Trophoblast cell (in vitro differentiated cells and primary cell): ENCODE data around the gene ZNF407.

Experiments
- DNase-seq, 2 donors: peaks; one replicate each; pipeline ENCODE4 v3.0.0-alpha.2; 2016
- H2AFZ ChIP-seq: 2 replicates; pipeline ENCODE4 v1.6.1; 2013; ENCODE audit warnings: low read length, moderate library complexity, mild to moderate bottlenecking; ENCODE audit not compliant: insufficient read depth, poor library complexity
- H2AK5ac ChIP-seq: 2 replicates; pipeline ENCODE4 v1.6.1; 2013; ENCODE audit warnings: mild to moderate bottlenecking, low read length
- H2BK120ac ChIP-seq: 2 replicates; pipeline ENCODE4 v1.6.1; 2013; ENCODE audit warnings: low read length, mild to moderate bottlenecking, moderate library complexity; ENCODE audit not compliant: insufficient read depth, poor library complexity
- H2BK12ac ChIP-seq: 2 replicates; pipeline ENCODE4 v1.6.1; 2013; ENCODE audit warnings: mild to moderate bottlenecking, low read length, moderate library complexity
- H2BK5ac ChIP-seq: 2 replicates; pipeline ENCODE4 v1.6.1; 2013; ENCODE audit warnings: low read length, low read depth, moderate library complexity, mild to moderate bottlenecking; ENCODE audit not compliant: poor library complexity
- H3K14ac ChIP-seq: 2 replicates; pipeline ENCODE4 v1.6.1; 2013; ENCODE audit warnings: mild to moderate bottlenecking, low read length
- H3K18ac ChIP-seq: 2 replicates; pipeline ENCODE4 v1.6.1; 2013; ENCODE audit warnings: mild to moderate bottlenecking, low read length
- H3K23ac ChIP-seq: 2 replicates; pipeline ENCODE4 v1.6.1; 2013; ENCODE audit warnings: low read length
- H3K27ac ChIP-seq: 2 replicates; pipeline ENCODE4 v1.5.1; 2013; ENCODE audit warnings: low read depth, mild to moderate bottlenecking, inconsistent platforms, low read length, moderate library complexity
- H3K27me3 ChIP-seq: 2 replicates; pipeline ENCODE4 v1.6.1; 2013; ENCODE audit warnings: inconsistent platforms, mild to moderate bottlenecking, low read length, moderate library complexity; ENCODE audit not compliant: insufficient read depth
- H3K36me3 ChIP-seq, 2 experiments: 1 replicate in 1 of 2; 2 replicates in 1 of 2; pipeline ENCODE4 v1.6.1; 2013; ENCODE audit warnings: low read length in 2 of 2, mild to moderate bottlenecking in 2 of 2, moderate library complexity in 1 of 2; ENCODE audit not compliant: insufficient read depth in 2 of 2, control insufficient read depth in 1 of 2
- H3K4ac ChIP-seq: 2 replicates; pipeline ENCODE4 v1.6.1; 2013; ENCODE audit warnings: low read depth, mild to moderate bottlenecking, low read length, moderate library complexity
- H3K4me1 ChIP-seq, 2 experiments: 1 replicate in 1 of 2; 2 replicates in 1 of 2; pipeline ENCODE4 v1.6.1; 2013; ENCODE audit warnings: low read length in 2 of 2, mild to moderate bottlenecking in 2 of 2, moderate library complexity in 1 of 2; ENCODE audit not compliant: insufficient read depth in 2 of 2, control insufficient read depth in 1 of 2
- H3K4me2 ChIP-seq: 2 replicates; pipeline ENCODE4 v1.6.1; 2013; ENCODE audit warnings: inconsistent platforms, mild to moderate bottlenecking, low read length, moderate library complexity
- H3K4me3 ChIP-seq: 2 replicates; pipeline ENCODE4 v1.5.1; 2013; ENCODE audit warnings: mild to moderate bottlenecking, low read depth, low read length, inconsistent platforms
- H3K79me1 ChIP-seq: one replicate; pipeline ENCODE4 v1.6.1; 2013; ENCODE audit warnings: low read length
- H3K79me2 ChIP-seq: 2 replicates; pipeline ENCODE4 v1.6.1; 2013; ENCODE audit warnings: low read length, mild to moderate bottlenecking; ENCODE audit not compliant: control insufficient read depth, insufficient read depth, poor library complexity
- H3K9ac ChIP-seq: 2 replicates; pipeline ENCODE4 v1.6.1; 2013; ENCODE audit warnings: mild to moderate bottlenecking, low read length
- H3K9me3 ChIP-seq: 2 replicates; pipeline ENCODE4 v1.6.1; 2013; ENCODE audit warnings: low read depth, mild to moderate bottlenecking, control low read depth, inconsistent platforms, low read length; ENCODE audit not compliant: insufficient read depth
- H4K12ac ChIP-seq: 2 replicates; pipeline ENCODE4 v1.6.1; 2013; ENCODE audit warnings: low read depth, mild to moderate bottlenecking, low read length, moderate library complexity
- H4K8ac ChIP-seq: 2 replicates; pipeline ENCODE4 v1.6.1; 2013; ENCODE audit warnings: low read depth, mild to moderate bottlenecking, low read length, moderate library complexity
- H4K91ac ChIP-seq: one replicate; pipeline ENCODE4 v1.6.1; 2013; ENCODE audit warnings: low read depth, mild to moderate bottlenecking, low read length, moderate library complexity
- WGBS: extraction: QIAGEN DNeasy Blood & Tissue Kit; methylation state at CpG from one replicate; pipeline ENCODE4 v1.1.7; 2013; ENCODE audit warnings: missing lambda C conversion rate; ENCODE audit not compliant: insufficient read length, insufficient coverage; ENCODE audit errors: extremely low coverage; 5-methylcytosine and 5-hydroxymethylcytosine counted together

ZNF407 gene

GRCh38 chr18:75051757-75052156 is 454.1 kb downstream of the ZNF407 start:
- Histone ChIP-seq H2AFZ (no peak overlapping the region), H3K14ac (no peak overlapping the region), H3K79me2 (no peaks in the 10 kb centered on the region), H2BK12ac (no peak overlapping the region), H3K9me3 (no peaks in the 10 kb centered on the region), H3K4me2 (no peak overlapping the region), H3K4me3 (no peak overlapping the region), H3K4ac (no peak overlapping the region), H3K9ac (no peak overlapping the region), H4K91ac (no peak overlapping the region), H3K27me3 (no peaks in the 10 kb centered on the region), H4K12ac (no peak overlapping the region), H2BK5ac (no peak overlapping the region), H3K18ac (no peak overlapping the region), H3K36me3 (no peaks in the 10 kb centered on the region), H3K23ac (no peak overlapping the region), H3K4me1 (no peaks in the 10 kb centered on the region), H3K79me1 (no peaks in the 10 kb centered on the region), H2AK5ac (no peak overlapping the region), H3K27ac (no peak overlapping the region), H4K8ac (no peak overlapping the region), H2BK120ac (no peak overlapping the region)
- no CpG with 5 or more reads among the region's 9 CpGs for WGBS
- no peak for DNase-seq

- Histone ChIP-seq H3K79me1 (no peaks in the 10 kb centered on the region), H4K91ac (no peak overlapping the region), H3K9ac (no peak overlapping the region), H3K4me2 (no peak overlapping the region), H3K79me2 (no peaks in the 10 kb centered on the region), H3K23ac (no peak overlapping the region), H2AFZ (no peak overlapping the region), H2AK5ac (no peak overlapping the region), H2BK120ac (no peak overlapping the region), H3K4ac (no peak overlapping the region), H2BK12ac (no peak overlapping the region), H4K12ac (no peak overlapping the region), H3K4me3 (no peak overlapping the region), H2BK5ac (no peak overlapping the region), H3K9me3 (no peaks in the 10 kb centered on the region), H3K14ac (no peak overlapping the region), H3K27ac (no peak overlapping the region), H3K18ac (no peak overlapping the region), H3K4me1 (no peaks in the 10 kb centered on the region), H3K36me3 (no peaks in the 10 kb centered on the region), H4K8ac (no peak overlapping the region), H3K27me3 (no peaks in the 10 kb centered on the region)
- DNase-seq, result no peak
- WGBS, result no CpG with 5 or more reads among the region's 13 CpGs
These were observed 454.8 kb downstream of the ZNF407 start for GRCh38 chr18:75052475-75052874.

- no peak overlapping the region for H2BK120ac ChIP-seq
- WGBS, result no CpG with 5 or more reads among the region's 9 CpGs
- H3K4me2 ChIP-seq, result no peak overlapping the region
- H3K9ac ChIP-seq, result no peak overlapping the region
- no peak overlapping the region for H3K18ac ChIP-seq
- no peaks in the 10 kb centered on the region for H3K36me3 ChIP-seq
- no peak overlapping the region for H2BK5ac ChIP-seq
- H2BK12ac ChIP-seq, result no peak overlapping the region
- H3K9me3 ChIP-seq, result peaks cover 2% of the 10 kb centered on the region
- H3K4me3 ChIP-seq, result no peak overlapping the region
- no peak overlapping the region for H4K8ac ChIP-seq
- no peak overlapping the region for H3K14ac ChIP-seq
- H3K23ac ChIP-seq, result no peak overlapping the region
- no peaks in the 10 kb centered on the region for H3K4me1 ChIP-seq
- H4K12ac ChIP-seq, result no peak overlapping the region
- DNase-seq, result no peak
- H4K91ac ChIP-seq, result no peak overlapping the region
- H3K27ac ChIP-seq, result no peak overlapping the region
- no peaks in the 10 kb centered on the region for H3K79me2 ChIP-seq
- no peak overlapping the region for H2AK5ac ChIP-seq
- no peak overlapping the region for H3K4ac ChIP-seq
- no peak overlapping the region for H2AFZ ChIP-seq
- H3K79me1 ChIP-seq, result no peaks in the 10 kb centered on the region
- no peaks in the 10 kb centered on the region for H3K27me3 ChIP-seq
These were observed 455.5 kb downstream of the ZNF407 start for GRCh38 chr18:75053028-75053629.

GRCh38 chr18:75054046-75054445 is 456.4 kb downstream of the ZNF407 start:
- Histone ChIP-seq H3K9me3 (peaks cover 2% of the 10 kb centered on the region), H3K79me1 (no peaks in the 10 kb centered on the region), H4K91ac (no peak overlapping the region), H4K12ac (no peak overlapping the region), H4K8ac (no peak overlapping the region), H3K27ac (no peak overlapping the region), H3K14ac (no peak overlapping the region), H2AFZ (no peak overlapping the region), H2BK12ac (no peak overlapping the region), H2AK5ac (no peak overlapping the region), H2BK120ac (no peak overlapping the region), H3K27me3 (no peaks in the 10 kb centered on the region), H3K36me3 (no peaks in the 10 kb centered on the region), H3K4ac (no peak overlapping the region), H3K18ac (no peak overlapping the region), H3K4me3 (no peak overlapping the region), H3K23ac (no peak overlapping the region), H3K79me2 (no peaks in the 10 kb centered on the region), H3K4me2 (no peak overlapping the region), H2BK5ac (no peak overlapping the region), H3K4me1 (no peaks in the 10 kb centered on the region), H3K9ac (no peak overlapping the region)
- WGBS, result no CpG with 5 or more reads among the region's 7 CpGs
- no peak for DNase-seq
